Heart left ventricle (tissue), 16 donors: Measurements from ENCODE around the gene TACR2. TPM values are rescaled to one million over a fixed set of nuclear protein-coding genes. Genes with fewer than 3 reads are reported as not detected.

Source experiments
- ATAC-seq, 4 donors: fragments of 200-7000 bp; cut with Tn5 transposase; one replicate each; pipeline ENCODE4 v1.9.1; 2020 to 2022; ENCODE audit warnings: moderate library complexity in 4 of 4, mild to moderate bottlenecking in 3 of 4, moderate number of reproducible peaks in 1 of 4
- DNase-seq, 5 donors: peaks; one replicate each; pipeline ENCODE4 v3.0.0-alpha.2; 2020
- H3K27ac ChIP-seq, 12 donors: fragments of 200-600 bp; sonication (generic) in 4 of 12; one replicate each; pipeline versions ENCODE4 v1.5.0 to v1.8.0; 2016 to 2022; ENCODE audit warnings: mild to moderate bottlenecking in 2 of 12
- H3K27me3 ChIP-seq, 9 donors: fragments of 200-600 bp; sonication (generic) in 2 of 9; one replicate each; pipeline versions ENCODE4 v1.5.1 to v1.8.0; 2016 to 2022; ENCODE audit warnings: mild to moderate bottlenecking in 3 of 9
- H3K36me3 ChIP-seq, 9 donors: fragments of 200-600 bp; sonication (generic) in 2 of 9; one replicate each; pipeline versions ENCODE4 v1.5.0 to v1.8.0; 2018 to 2022; ENCODE audit warnings: mild to moderate bottlenecking in 2 of 9
- H3K4me1 ChIP-seq, 12 donors: fragments of 200-600 bp; sonication (generic) in 4 of 12; one replicate each; pipeline versions ENCODE4 v1.5.0 to v1.8.0; 2016 to 2022; ENCODE audit warnings: mild to moderate bottlenecking in 3 of 12
- H3K4me3 ChIP-seq, 12 donors: fragments of 200-600 bp; sonication (generic) in 4 of 12; one replicate each; pipeline versions ENCODE4 v1.5.0 to v1.8.0; 2017 to 2022; ENCODE audit warnings: mild to moderate bottlenecking in 9 of 12, moderate library complexity in 4 of 12
- H3K9me3 ChIP-seq, 12 donors: fragments of 200-600 bp; sonication (generic) in 4 of 12; one replicate each; pipeline versions ENCODE4 v1.5.0 to v1.8.0; 2016 to 2022; ENCODE audit warnings: mild to moderate bottlenecking in 1 of 12
- CTCF ChIP-seq, 12 donors: fragments of 200-600 bp; sonication (generic) in 4 of 12; IDR thresholded peaks; one replicate each; pipeline versions ENCODE4 v1.5.0 to v1.8.0; 2018 to 2022; ENCODE audit warnings: antibody characterized with exemption in 12 of 12, mild to moderate bottlenecking in 5 of 12
- POLR2A ChIP-seq, 2 donors: fragments of 450-650 bp; IDR thresholded peaks; one replicate each; pipeline ENCODE4 v1.6.1; 2017; ENCODE audit warnings: antibody characterized with exemption in 2 of 2, mild to moderate bottlenecking in 2 of 2, moderate library complexity in 2 of 2
- WGBS, 4 donors: extraction: QIAGEN DNeasy Blood & Tissue Kit in 2 of 4; methylation state at CpG; one replicate each; pipeline versions ENCODE4 v1.1.5 to v1.1.7; 2013 to 2018; 5-methylcytosine and 5-hydroxymethylcytosine counted together
- intact Hi-C, 10 donors: fragments of 100-400 bp; cut with DNase I; formaldehyde crosslinking; loops; one replicate each; pipeline versions ENCODE4 v1.11.1 to v1.14.2; 2022
- polyA plus RNA-seq, 2 donors: library from polyadenylated mRNA; stranded (reverse); fragments of 200-250 nt; gene quantifications; one replicate each; pipeline ENCODE4 v1.2.3, GENCODE V29; 2013
- total RNA-seq, 9 donors: library from RNA; depleted of rRNA in 2 of 9; stranded (reverse); fragments of >200 nt in 2 of 9; fragmentation: NEBNext Ultra II Directional in 3 of 9; extraction: Animal tissue kit (Norgen Biotek cat#: 25700) in 3 of 9; gene quantifications; one replicate each; pipeline versions ENCODE4 v1.1.0 to v1.2.4, GENCODE V29; 2016 to 2023
- donor health status: ischemic (EF 13 %, LVEDD 7.1; RV severe dilation, severe dysfunction).
- donor health status: healthy with polysubstance abuse.
- donor health status: DM: no; HTN: yes; CAD: no.
- donor health status: DM: no; HTN: no; CAD: no.
- donor health status: ischemic (EF 25% LVEDD 6.9; RV normal size, moderate dysfunction).
- donor health status: ischemic (EF 25% LVEDD 5.7; RV mildly dilated, moderate dysfunction).
- donor health status: healthy.
- donor health status: DM: yes; HTN: yes; CAD: no.
- donor health status: ischemic (EF 35%, LVEDD 5.7; RV mildly dilated, moderate dysfunction).
- donor health status: nonischemic (EF 11% LVEDD 7.7; RV severe dilation, severe dysfunction).
- donor health status: DM: yes; HTN: yes; CAD: no.
- donor health status: PGD.
- donor health status: ischemic (EF 29% LVEDD 5.4; RV normal size, mild dysfunction).
- donor health status: nonischemic (EF 23%, LVEDD 6.1; RV moderate dilation, normal function).

Gene TACR2
- total and polyA plus RNA-seq, 11 donors: 0.11 to 0.39 (median 0.23) TPM; not detected in 5

- H3K9me3 ChIP-seq: no peaks in the 10 kb centered on the region
- intact Hi-C loops: no loop called here
- H3K4me1 ChIP-seq: peaks cover 0 to 38% (median 15%) of the 10 kb centered on the region in 12 donors
- peak in 2 of 5 donors; percentile 19 to 57 for DNase-seq
- peaks cover 11 to 99% (median 89%) of the 10 kb centered on the region in 9 donors for H3K36me3 ChIP-seq
- no peaks in the 10 kb centered on the region for H3K27me3 ChIP-seq
- no peak overlapping the region for H3K4me3 ChIP-seq
- 71 to 81% (median 79%) methylated on average over 26 of the region's 26 CpGs for WGBS, 4 donors
- peak in 2 of 4 donors; percentile 13 to 19 for ATAC-seq
- no peak overlapping the region for H3K27ac ChIP-seq
- TF ChIP-seq POLR2A (IDR thresholded peaks at IDR 0.05): no peak
- TF ChIP-seq CTCF (IDR thresholded peaks at IDR 0.05): no peak
Measured at GRCh38 chr10:69382382-69383117, 34.2 kb downstream of the TACR2 start.

- H3K27me3 ChIP-seq: no peaks in the 10 kb centered on the region
- no peak overlapping the region for H3K27ac ChIP-seq
- H3K4me1 ChIP-seq: peaks cover 0 to 66% (median 40%) of the 10 kb centered on the region in 12 donors
- no peaks in the 10 kb centered on the region for H3K9me3 ChIP-seq
- peaks cover 4 to 99% (median 69%) of the 10 kb centered on the region in 9 donors for H3K36me3 ChIP-seq
- intact Hi-C loops: loop anchor here in 6 of 10 donors (5.0 kb wide), 3 partner anchors 42 to 62 kb away; no protein-coding TSS in a partner anchor
- 88 to 95% (median 92%) methylated on average over 16 of the region's 16 CpGs for WGBS, 4 donors
- DNase-seq (peak in 2 of 5 donors; percentile 25 to 29), ATAC-seq (no peak)
- H3K4me3 ChIP-seq: no peak overlapping the region
- no peak for TF ChIP-seq POLR2A (IDR thresholded peaks at IDR 0.05)
- no peak for TF ChIP-seq CTCF (IDR thresholded peaks at IDR 0.05)
Measured at GRCh38 chr10:69379800-69380199, 36.9 kb downstream of the TACR2 start.

GRCh38 chr10:69377933-69378332 lies 38.8 kb downstream of the TACR2 start:
- DNase-seq: peak in 2 of 5 donors; percentile 28 to 55
- no peak overlapping the region for H3K4me3 ChIP-seq
- no peaks in the 10 kb centered on the region for H3K27me3 ChIP-seq
- H3K9me3 ChIP-seq: no peaks in the 10 kb centered on the region
- 20 to 48% (median 31%) methylated on average over 3 of the region's 3 CpGs for WGBS, 4 donors
- H3K36me3 ChIP-seq: peaks cover 0 to 98% (median 68%) of the 10 kb centered on the region in 9 donors
- peaks cover 0 to 55% (median 33%) of the 10 kb centered on the region in 12 donors for H3K4me1 ChIP-seq
- TF ChIP-seq CTCF (IDR thresholded peaks at IDR 0.05) (no peak), POLR2A (IDR thresholded peaks at IDR 0.05) (no peak)
- peak overlapping the region in 11 of 12 donors; percentile 23 to 73 (median 48) for H3K27ac ChIP-seq
- intact Hi-C loops: loop anchor here in 6 of 10 donors (2.0 to 5.0 kb wide), 4 partner anchors 41 to 61 kb away; no protein-coding TSS in a partner anchor
- ATAC-seq: peak; percentile 18 to 69 (median 32)

GRCh38 chr10:69377191-69377590 lies 39.5 kb downstream of the TACR2 start:
- Histone ChIP-seq H3K4me1 (peaks cover 0 to 49% (median 33%) of the 10 kb centered on the region in 12 donors), H3K36me3 (peaks cover 0 to 98% (median 62%) of the 10 kb centered on the region in 9 donors), H3K27ac (peak overlapping the region in 11 of 12 donors; percentile 23 to 73 (median 48)), H3K27me3 (no peaks in the 10 kb centered on the region), H3K4me3 (no peak overlapping the region), H3K9me3 (no peaks in the 10 kb centered on the region)
- ATAC-seq (peak in 1 of 4 donors; percentile 19), DNase-seq (peak in 1 of 5 donors; percentile 5)
- WGBS, 4 donors: 51 to 69% (median 59%) methylated on average over 6 of the region's 6 CpGs
- intact Hi-C loops: loop anchor here in 6 of 10 donors (2.0 to 5.0 kb wide), 4 partner anchors 40 to 60 kb away; no protein-coding TSS in a partner anchor
- TF ChIP-seq CTCF (IDR thresholded peaks at IDR 0.05) (no peak), POLR2A (IDR thresholded peaks at IDR 0.05) (no peak)
